Trophoblast cell (in vitro differentiated cells and primary cell): ENCODE results near the gene CDC34.

ENCODE experiments used
- DNase-seq, 2 donors: peaks; one replicate each; pipeline ENCODE4 v3.0.0-alpha.2; 2016
- H2AFZ ChIP-seq: 2 replicates; pipeline ENCODE4 v1.6.1; 2013; ENCODE audit warnings: low read length, moderate library complexity, mild to moderate bottlenecking; ENCODE audit not compliant: insufficient read depth, poor library complexity
- H2AK5ac ChIP-seq: 2 replicates; pipeline ENCODE4 v1.6.1; 2013; ENCODE audit warnings: mild to moderate bottlenecking, low read length
- H2BK120ac ChIP-seq: 2 replicates; pipeline ENCODE4 v1.6.1; 2013; ENCODE audit warnings: low read length, mild to moderate bottlenecking, moderate library complexity; ENCODE audit not compliant: insufficient read depth, poor library complexity
- H2BK12ac ChIP-seq: 2 replicates; pipeline ENCODE4 v1.6.1; 2013; ENCODE audit warnings: mild to moderate bottlenecking, low read length, moderate library complexity
- H2BK5ac ChIP-seq: 2 replicates; pipeline ENCODE4 v1.6.1; 2013; ENCODE audit warnings: low read length, low read depth, moderate library complexity, mild to moderate bottlenecking; ENCODE audit not compliant: poor library complexity
- H3K14ac ChIP-seq: 2 replicates; pipeline ENCODE4 v1.6.1; 2013; ENCODE audit warnings: mild to moderate bottlenecking, low read length
- H3K18ac ChIP-seq: 2 replicates; pipeline ENCODE4 v1.6.1; 2013; ENCODE audit warnings: mild to moderate bottlenecking, low read length
- H3K23ac ChIP-seq: 2 replicates; pipeline ENCODE4 v1.6.1; 2013; ENCODE audit warnings: low read length
- H3K27ac ChIP-seq: 2 replicates; pipeline ENCODE4 v1.5.1; 2013; ENCODE audit warnings: low read depth, mild to moderate bottlenecking, inconsistent platforms, low read length, moderate library complexity
- H3K27me3 ChIP-seq: 2 replicates; pipeline ENCODE4 v1.6.1; 2013; ENCODE audit warnings: inconsistent platforms, mild to moderate bottlenecking, low read length, moderate library complexity; ENCODE audit not compliant: insufficient read depth
- H3K36me3 ChIP-seq, 2 experiments: 1 replicate in 1 of 2; 2 replicates in 1 of 2; pipeline ENCODE4 v1.6.1; 2013; ENCODE audit warnings: low read length in 2 of 2, mild to moderate bottlenecking in 2 of 2, moderate library complexity in 1 of 2; ENCODE audit not compliant: insufficient read depth in 2 of 2, control insufficient read depth in 1 of 2
- H3K4ac ChIP-seq: 2 replicates; pipeline ENCODE4 v1.6.1; 2013; ENCODE audit warnings: low read depth, mild to moderate bottlenecking, low read length, moderate library complexity
- H3K4me1 ChIP-seq, 2 experiments: 1 replicate in 1 of 2; 2 replicates in 1 of 2; pipeline ENCODE4 v1.6.1; 2013; ENCODE audit warnings: low read length in 2 of 2, mild to moderate bottlenecking in 2 of 2, moderate library complexity in 1 of 2; ENCODE audit not compliant: insufficient read depth in 2 of 2, control insufficient read depth in 1 of 2
- H3K4me2 ChIP-seq: 2 replicates; pipeline ENCODE4 v1.6.1; 2013; ENCODE audit warnings: inconsistent platforms, mild to moderate bottlenecking, low read length, moderate library complexity
- H3K4me3 ChIP-seq: 2 replicates; pipeline ENCODE4 v1.5.1; 2013; ENCODE audit warnings: mild to moderate bottlenecking, low read depth, low read length, inconsistent platforms
- H3K79me1 ChIP-seq: one replicate; pipeline ENCODE4 v1.6.1; 2013; ENCODE audit warnings: low read length
- H3K79me2 ChIP-seq: 2 replicates; pipeline ENCODE4 v1.6.1; 2013; ENCODE audit warnings: low read length, mild to moderate bottlenecking; ENCODE audit not compliant: control insufficient read depth, insufficient read depth, poor library complexity
- H3K9ac ChIP-seq: 2 replicates; pipeline ENCODE4 v1.6.1; 2013; ENCODE audit warnings: mild to moderate bottlenecking, low read length
- H3K9me3 ChIP-seq: 2 replicates; pipeline ENCODE4 v1.6.1; 2013; ENCODE audit warnings: low read depth, mild to moderate bottlenecking, control low read depth, inconsistent platforms, low read length; ENCODE audit not compliant: insufficient read depth
- H4K12ac ChIP-seq: 2 replicates; pipeline ENCODE4 v1.6.1; 2013; ENCODE audit warnings: low read depth, mild to moderate bottlenecking, low read length, moderate library complexity
- H4K8ac ChIP-seq: 2 replicates; pipeline ENCODE4 v1.6.1; 2013; ENCODE audit warnings: low read depth, mild to moderate bottlenecking, low read length, moderate library complexity
- H4K91ac ChIP-seq: one replicate; pipeline ENCODE4 v1.6.1; 2013; ENCODE audit warnings: low read depth, mild to moderate bottlenecking, low read length, moderate library complexity
- WGBS: extraction: QIAGEN DNeasy Blood & Tissue Kit; methylation state at CpG from one replicate; pipeline ENCODE4 v1.1.7; 2013; ENCODE audit warnings: missing lambda C conversion rate; ENCODE audit not compliant: insufficient read length, insufficient coverage; ENCODE audit errors: extremely low coverage; 5-methylcytosine and 5-hydroxymethylcytosine counted together

CDC34 gene

GRCh38 chr19:525029-525428 lies 6.5 kb upstream of the CDC34 start:
- Histone ChIP-seq H3K14ac (no peak overlapping the region), H3K79me2 (no peaks in the 10 kb centered on the region), H4K91ac (no peak overlapping the region), H3K36me3 (peaks cover 0 to under 1% of the 10 kb centered on the region in 2 experiments), H4K8ac (no peak overlapping the region), H4K12ac (no peak overlapping the region), H3K23ac (no peak overlapping the region), H2AK5ac (no peak overlapping the region), H3K4ac (no peak overlapping the region), H3K4me1 (no peaks in the 10 kb centered on the region), H2BK12ac (no peak overlapping the region), H3K4me2 (no peak overlapping the region), H2AFZ (no peak overlapping the region), H3K9ac (no peak overlapping the region), H3K18ac (no peak overlapping the region), H3K4me3 (no peak overlapping the region), H3K79me1 (no peaks in the 10 kb centered on the region), H3K27me3 (peaks cover 2% of the 10 kb centered on the region), H2BK120ac (no peak overlapping the region), H3K27ac (no peak overlapping the region), H3K9me3 (peaks cover 5% of the 10 kb centered on the region), H2BK5ac (no peak overlapping the region)
- no peak for DNase-seq
- WGBS = no CpG with 5 or more reads among the region's 18 CpGs

DNA sequence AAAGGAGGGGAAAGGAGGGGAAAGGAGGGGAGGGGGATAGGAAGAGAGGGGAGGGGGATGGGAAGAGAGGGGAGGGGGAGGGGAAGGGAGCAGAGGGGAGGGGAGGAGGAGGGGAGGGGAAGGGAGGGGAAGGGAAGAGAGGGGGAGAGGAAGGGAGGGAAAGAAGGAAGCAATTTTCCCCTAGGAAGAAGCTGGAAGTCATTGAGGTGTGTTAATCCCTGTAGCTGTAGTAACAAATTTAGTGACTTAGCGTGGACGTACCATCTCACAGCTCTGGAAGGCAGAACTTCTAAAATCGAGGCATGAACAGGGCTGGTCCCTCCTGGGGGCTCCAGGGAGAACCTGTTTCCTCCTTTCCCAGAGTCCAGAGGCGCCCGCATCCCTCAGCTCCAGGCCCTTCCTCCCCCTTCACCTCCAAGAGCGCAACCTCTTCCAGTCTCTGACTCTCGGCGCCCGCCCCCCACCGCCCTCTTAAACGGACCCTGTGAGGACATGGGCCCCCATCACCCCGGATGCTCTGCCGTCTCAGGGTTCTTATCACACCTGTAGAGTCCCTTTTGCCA lies 5.6 kb upstream of the CDC34 start:
- Histone ChIP-seq H3K9me3 (peaks cover 5% of the 10 kb centered on the region), H4K12ac (no peak overlapping the region), H2AK5ac (no peak overlapping the region), H2AFZ (no peak overlapping the region), H2BK12ac (no peak overlapping the region), H3K27ac (no peak overlapping the region), H3K4ac (no peak overlapping the region), H3K79me1 (peaks cover under 1% of the 10 kb centered on the region), H3K79me2 (peaks cover 2% of the 10 kb centered on the region), H2BK120ac (no peak overlapping the region), H3K23ac (no peak overlapping the region), H3K18ac (no peak overlapping the region), H3K27me3 (peaks cover 2% of the 10 kb centered on the region), H3K9ac (no peak overlapping the region), H4K91ac (no peak overlapping the region), H3K14ac (no peak overlapping the region), H3K36me3 (no peaks in the 10 kb centered on the region), H2BK5ac (no peak overlapping the region), H3K4me3 (no peak overlapping the region), H3K4me1 (peaks cover 0 to 2% of the 10 kb centered on the region in 2 experiments), H4K8ac (no peak overlapping the region), H3K4me2 (no peak overlapping the region)
- DNase-seq = peak; percentile 86 to 88
- no CpG with 5 or more reads among the region's 13 CpGs for WGBS

DNA sequence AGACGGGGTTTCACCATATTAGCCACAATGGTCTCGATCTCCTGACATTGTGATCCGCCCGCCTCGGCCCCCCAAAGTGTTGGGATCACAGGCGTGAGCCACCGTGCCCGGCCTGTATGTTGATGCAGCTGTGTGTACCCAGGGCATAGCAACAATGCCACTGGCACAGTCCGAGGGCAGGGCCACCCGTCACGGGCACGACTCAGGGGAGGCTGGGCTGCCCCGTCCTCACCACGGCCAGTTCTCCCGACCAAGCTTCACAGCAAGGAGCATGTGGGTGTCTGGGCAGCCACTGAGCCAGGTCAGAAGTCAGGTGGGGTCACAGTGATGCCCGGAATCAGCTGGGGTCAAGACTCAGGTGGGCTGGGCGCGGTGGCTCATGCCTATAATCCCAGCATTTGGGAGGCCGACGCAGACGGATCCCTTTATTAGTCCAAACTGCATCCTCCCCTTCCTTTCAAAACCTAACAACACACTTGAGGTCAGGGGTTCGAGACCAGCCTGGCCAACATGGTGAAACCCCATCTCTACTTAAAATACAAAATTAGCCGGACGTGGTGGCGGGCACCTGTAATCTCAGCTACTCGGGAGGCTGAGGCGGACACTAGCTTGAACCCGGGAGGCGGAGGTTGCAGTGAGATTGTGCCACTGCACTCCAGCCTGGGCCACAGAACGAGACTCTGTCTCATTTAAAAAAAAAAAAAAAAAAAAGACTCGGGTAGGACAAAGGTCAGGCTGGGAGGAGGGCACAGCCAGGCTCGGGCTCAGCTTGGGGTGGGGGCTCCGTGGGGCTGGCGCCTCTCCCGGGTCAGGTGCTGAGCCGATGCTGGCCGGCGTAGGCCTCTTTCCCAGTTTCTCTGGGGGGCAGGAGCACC lies 1.2 kb upstream of the CDC34 start:
- Histone ChIP-seq H3K4me3 (peak overlapping the region; percentile 81), H3K18ac (no peak overlapping the region), H3K79me2 (peaks cover 32% of the 10 kb centered on the region), H3K27ac (peak overlapping the region; percentile 82), H3K4me1 (peaks cover 9 to 15% of the 10 kb centered on the region in 2 experiments), H3K79me1 (peaks cover 19% of the 10 kb centered on the region), H3K9ac (no peak overlapping the region), H4K12ac (no peak overlapping the region), H3K23ac (no peak overlapping the region), H2AK5ac (peak overlapping the region; percentile 67), H2BK5ac (peak overlapping the region; percentile 91), H3K4me2 (peak overlapping the region; percentile 77), H3K14ac (peak overlapping the region; percentile 41), H3K9me3 (no peaks in the 10 kb centered on the region), H2BK12ac (no peak overlapping the region), H3K36me3 (peaks cover 7 to 9% of the 10 kb centered on the region in 2 experiments), H2AFZ (peak overlapping the region; percentile 78), H3K27me3 (peaks cover under 1% of the 10 kb centered on the region), H4K91ac (peak overlapping the region; percentile 40), H2BK120ac (no peak overlapping the region), H3K4ac (peak overlapping the region; percentile 73), H4K8ac (peak overlapping the region; percentile 94)
- no CpG with 5 or more reads among the region's 38 CpGs for WGBS
- no peak for DNase-seq

DNA sequence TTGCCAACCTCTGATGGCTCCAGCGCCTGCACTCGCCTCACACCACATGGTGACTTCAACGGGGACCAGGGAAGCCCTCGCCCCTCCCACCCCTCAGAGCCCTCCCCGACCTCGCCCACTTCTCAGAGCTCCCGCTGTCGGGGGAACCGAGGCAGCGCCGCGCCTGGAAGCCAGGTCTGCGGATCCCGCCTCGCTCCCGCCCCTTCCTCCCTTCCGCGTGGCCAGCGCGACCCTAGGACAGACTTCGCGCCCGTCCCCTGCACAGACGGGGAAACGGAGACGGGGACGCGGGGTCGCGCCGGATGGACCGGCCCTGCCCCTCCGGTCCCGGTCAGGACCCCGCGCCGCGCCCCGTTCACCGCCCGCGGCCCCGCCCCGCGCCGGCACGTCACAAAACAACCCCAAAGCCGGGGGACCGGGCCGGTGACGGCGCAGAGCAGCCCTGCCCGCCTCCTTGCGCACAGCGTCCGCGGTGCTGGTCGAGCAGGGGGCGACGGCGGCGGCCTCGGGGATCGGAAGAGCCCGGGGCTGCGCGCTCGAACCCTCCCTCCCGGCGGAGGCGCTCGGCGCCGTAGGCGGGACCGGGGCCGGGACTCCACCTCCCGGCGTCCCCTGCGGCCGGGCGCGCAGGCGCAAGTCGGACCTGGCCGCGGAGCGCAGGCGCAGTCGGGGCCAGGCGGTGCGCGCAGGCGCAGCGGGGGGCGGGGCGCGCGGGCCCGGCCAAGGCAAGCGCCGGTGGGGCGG lies 379 bp upstream of the CDC34 start:
- WGBS = no CpG with 5 or more reads among the region's 103 CpGs

More for the DNA sequence above, 379 bp upstream of the CDC34 start:
- peak overlapping the region; percentile 70 for H3K18ac ChIP-seq
- no peaks in the 10 kb centered on the region for H3K9me3 ChIP-seq
- peak overlapping the region; percentile 78 for H2AFZ ChIP-seq
- H3K27me3 ChIP-seq = no peaks in the 10 kb centered on the region
- H2BK120ac ChIP-seq = peak overlapping the region; percentile 69
- H3K4me1 ChIP-seq = peaks cover 9 to 15% of the 10 kb centered on the region in 2 experiments
- H3K9ac ChIP-seq = peak overlapping the region; percentile 11
- peak overlapping the region; percentile 91 for H2BK5ac ChIP-seq
- peaks cover 15 to 17% of the 10 kb centered on the region in 2 experiments for H3K36me3 ChIP-seq
- H3K14ac ChIP-seq = peak overlapping the region; percentile 81
- H3K4me2 ChIP-seq = peak overlapping the region; percentile 77
- H3K27ac ChIP-seq = peak overlapping the region; percentile 82
- no peak overlapping the region for H3K23ac ChIP-seq
- peak overlapping the region; percentile 73 for H3K4ac ChIP-seq
- H3K79me1 ChIP-seq = peaks cover 19% of the 10 kb centered on the region
- peak overlapping the region; percentile 94 for H4K8ac ChIP-seq
- DNase-seq = peak; percentile 75 to 90
- H2AK5ac ChIP-seq = no peak overlapping the region
- peak overlapping the region; percentile 85 for H4K91ac ChIP-seq
- peak overlapping the region; percentile 49 for H4K12ac ChIP-seq
- H2BK12ac ChIP-seq = no peak overlapping the region
- H3K4me3 ChIP-seq = peak overlapping the region; percentile 89
- H3K79me2 ChIP-seq = peaks cover 32% of the 10 kb centered on the region
